GM21786 (cell line): ENCODE data around the gene PPP1R12C.
"Not testable (repeated sequence)": the region's sequence is repeated elsewhere in the genome, so short reads cannot be mapped to it uniquely, and the experiment has no call there.

Source experiments
- ATAC-seq: cut with Tn5 transposase; IDR thresholded peaks from one replicate; pipeline ENCODE4 v1.9.1; 2021; ENCODE audit not compliant: unreplicated experiment

Gene PPP1R12C

DNA sequence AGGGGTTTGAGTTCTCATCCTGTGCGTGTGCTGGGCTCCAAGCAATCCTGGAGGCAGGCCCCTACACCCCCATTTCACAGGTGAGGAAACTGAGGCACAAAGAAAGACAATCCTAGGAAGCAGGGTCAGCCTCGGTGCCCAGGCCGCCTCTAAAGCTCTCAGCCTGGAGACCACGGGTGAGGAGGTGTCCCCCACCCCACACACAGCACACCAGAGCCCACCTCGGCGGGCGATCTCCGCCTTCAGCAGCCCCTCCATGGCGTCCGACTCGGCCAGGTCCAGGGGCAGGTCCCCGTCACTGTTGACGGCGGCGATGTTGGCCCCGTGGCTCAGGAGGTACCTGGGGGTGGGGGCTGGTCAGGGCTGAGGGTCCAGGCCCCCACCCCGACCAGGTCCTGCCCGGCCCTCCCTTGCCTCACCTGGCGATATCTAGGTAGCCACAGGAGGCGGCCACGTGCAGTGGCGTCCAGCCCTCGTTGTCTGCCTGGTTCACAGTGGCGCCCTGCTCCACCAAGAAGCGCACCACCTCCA lies 5.1 kb downstream of the PPP1R12C start:
- no peak for ATAC-seq

DNA sequence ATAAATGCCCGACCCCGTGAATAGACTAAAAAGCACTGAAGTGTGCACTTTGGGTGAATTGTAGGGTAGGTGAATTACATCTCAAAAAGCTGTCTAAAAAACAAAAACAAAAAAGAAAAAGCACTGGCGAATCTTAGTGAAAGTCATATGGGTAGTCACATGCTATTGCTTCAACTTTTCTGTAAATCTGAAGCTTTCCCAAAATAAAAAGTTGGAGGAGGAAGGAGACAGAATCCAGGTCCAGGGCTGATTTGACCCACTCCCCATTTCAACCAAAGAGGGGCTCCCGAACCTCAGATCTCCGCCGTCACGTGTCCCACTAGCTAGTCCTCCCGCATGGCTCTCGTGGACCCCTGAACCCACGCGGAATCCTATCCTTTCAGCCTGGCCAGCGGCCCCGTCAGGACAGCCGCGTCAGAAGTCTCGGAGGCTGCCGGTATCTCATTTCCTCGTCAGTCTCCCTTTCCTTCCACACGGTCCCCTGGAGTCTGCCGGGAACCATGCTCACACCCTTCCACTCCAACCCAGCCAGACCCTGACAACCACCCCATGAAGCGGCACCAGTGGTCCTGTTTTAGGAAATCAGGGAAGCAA lies 6.1 kb downstream of the PPP1R12C start:
- no peak for ATAC-seq

DNA sequence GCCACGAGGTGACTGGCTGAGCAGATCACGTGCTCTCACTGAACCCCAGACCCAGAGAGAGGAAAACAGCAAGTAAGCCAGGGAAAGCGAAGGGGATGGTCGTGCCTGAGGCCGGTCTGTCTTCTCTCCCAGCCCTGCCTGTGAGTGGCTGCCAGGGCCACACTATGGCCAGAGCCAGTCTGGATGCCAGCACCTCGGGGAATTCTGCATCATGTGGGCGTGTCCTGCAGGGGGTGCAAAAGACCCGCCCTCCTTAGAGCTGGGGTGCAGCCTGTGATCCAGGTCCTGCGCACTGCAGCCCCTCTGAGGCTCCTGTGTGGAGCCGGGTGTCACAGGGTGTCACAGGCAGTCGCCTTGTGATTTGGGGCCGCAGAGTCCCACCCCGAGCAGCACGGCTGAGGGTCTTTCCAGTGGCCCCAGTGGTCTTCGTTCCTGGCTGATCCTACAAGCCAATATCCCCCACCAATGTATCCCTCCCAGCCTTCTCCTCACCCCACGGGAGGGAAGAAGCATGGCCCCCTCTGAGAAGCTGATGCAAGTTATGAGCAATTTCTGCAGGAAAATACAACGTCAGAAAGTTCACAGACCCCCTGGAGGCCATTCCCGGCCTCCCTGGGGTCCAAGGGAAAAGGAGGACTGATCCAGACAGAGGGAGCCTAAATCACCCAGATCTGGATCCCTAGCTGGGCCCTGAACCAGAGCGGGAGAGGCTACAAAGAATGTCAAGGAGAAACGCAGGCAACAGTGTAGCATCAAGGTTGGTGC lies 7.7 kb downstream of the PPP1R12C start:
- ATAC-seq: no peak

DNA sequence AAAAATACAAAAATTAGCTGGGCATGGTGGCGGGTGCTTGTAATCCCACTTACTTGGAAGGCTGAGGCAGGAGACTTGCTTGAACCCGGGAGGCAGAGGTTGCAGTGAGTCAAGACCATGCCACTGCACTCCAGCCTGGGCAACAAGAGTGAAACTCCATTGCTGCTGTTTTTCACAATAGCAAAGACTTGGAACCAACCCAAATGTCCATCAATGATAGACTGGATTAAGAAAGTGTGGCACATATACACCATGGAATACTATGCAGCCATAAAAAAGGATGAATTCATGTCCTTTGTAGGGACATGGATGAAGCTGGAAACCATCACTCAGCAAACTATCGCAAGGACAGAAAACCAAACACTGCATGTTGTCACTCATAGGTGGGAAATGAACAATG lies 10.2 kb downstream of the PPP1R12C start:
- ATAC-seq: not testable (repeated sequence)

DNA sequence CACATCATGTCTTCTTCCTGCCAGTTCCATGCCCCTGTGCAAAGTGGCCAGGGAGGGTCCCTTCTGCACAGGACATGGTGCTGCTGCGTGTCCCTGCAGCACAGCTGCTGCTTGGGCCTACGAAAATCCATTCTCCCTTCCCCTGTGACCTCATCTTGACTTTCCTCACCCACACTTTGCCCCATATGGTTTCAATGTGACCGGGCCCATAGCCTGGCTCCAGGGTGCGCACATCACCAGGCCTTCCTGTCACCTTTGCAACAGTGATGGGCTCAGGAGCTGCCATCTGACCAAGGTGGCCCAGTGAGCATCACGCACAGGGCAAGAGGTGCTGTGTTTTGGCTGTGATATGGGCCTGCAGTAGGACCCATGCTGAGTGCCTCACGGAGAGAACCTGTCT lies 10.8 kb downstream of the PPP1R12C start:
- no peak for ATAC-seq

DNA sequence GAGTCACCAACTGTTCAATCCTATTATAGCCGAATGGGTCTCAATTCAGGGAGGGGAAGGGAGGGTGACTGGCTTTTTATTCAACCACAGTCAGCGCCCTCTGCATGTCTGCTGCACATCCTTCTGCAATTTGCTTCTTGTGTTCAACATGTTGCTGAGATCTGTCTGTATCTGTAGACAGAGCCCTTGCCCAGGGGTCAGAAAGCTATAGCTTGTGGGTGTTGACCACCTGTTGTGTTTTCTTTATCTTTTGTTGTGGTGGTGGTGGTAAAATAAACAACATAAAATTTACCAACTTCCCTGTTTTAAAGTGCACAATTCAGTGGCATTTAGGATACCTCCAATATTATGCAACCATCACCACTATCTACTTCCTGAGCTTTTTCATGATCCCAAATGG lies 12.2 kb downstream of the PPP1R12C start:
- no peak for ATAC-seq

DNA sequence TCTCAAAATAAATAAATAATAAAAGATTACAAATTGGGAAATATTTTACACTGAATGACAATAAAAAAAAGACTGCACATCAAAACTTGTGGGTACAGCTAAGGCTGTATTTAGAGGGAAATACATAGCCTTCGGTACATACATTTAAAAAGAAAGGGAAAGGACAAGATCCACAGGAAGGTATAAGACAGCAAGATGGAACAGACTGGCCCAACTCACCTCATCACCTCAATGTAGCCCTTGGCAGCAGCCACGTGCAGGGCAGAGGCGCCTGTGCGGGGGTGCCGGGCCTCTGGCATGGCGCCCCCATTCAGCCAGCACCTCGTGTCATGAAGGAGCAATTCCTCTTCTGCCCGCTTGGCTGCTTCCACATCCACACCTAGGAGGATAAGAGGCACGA lies 14.2 kb downstream of the PPP1R12C start:
- no peak for ATAC-seq

DNA sequence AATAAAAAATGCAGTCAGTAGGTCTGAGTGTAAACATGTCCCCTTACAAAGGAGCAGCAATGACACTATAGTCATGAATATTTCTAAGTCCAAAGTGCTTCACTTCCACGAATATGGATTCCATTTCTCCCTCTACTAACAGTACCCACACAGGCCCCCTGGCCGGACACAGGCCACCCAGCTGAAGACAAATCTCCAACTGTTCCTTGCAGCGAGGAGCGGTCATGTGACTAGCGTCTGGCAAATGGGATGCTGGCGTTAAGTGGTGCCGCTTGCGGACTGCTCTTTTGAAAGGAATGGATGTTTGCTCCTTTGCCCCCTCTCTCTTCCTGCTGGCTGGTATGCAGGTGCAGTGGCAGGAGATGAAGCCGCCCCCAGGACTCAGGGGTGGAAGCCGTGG lies 16.2 kb downstream of the PPP1R12C start:
- ATAC-seq: no peak

DNA sequence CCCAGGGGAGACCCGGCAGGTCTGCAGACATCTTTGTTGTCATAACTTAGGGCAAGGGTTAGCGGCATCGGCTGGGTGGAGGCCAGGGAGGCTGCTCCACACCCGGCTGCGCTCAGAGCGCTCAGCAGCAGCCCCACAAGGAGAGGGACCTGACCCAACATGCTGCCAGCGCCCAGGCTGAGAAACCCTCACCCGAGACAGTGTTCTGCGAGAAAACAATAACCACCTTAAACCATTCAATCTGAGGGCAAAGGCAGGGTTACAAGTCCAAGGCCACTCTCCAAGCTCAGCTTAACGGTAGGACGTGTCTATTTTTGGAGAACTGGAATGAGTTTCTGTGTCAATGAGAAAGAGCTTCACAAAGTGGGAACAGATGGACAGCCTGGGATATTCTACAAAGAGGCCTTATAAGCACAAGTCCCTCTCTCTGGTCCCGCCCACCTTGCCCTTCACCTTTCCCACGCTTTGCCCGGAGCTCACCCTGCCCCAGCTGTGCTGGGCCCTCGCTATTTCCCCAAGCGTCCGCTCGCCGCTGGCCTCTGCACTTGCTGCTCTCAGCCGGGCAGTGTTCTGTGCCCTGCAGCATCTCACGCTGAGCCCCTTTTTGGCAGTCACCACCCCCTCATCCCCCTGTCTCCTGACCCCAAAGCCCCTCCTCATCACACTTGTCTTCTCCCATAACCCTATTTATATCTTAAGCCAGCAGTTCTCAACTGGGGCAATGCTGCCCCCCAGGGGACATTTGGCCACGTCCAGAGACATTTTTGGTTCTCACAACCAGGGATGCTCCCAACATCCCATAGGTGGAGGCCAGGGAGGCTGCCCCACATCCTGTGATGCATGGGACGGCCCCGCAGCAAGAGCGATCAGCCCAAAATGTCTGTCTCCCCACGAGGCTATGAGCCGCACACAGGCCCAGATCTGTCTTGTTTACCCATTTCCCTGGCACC lies 17.6 kb downstream of the PPP1R12C start:
- ATAC-seq: no peak

DNA sequence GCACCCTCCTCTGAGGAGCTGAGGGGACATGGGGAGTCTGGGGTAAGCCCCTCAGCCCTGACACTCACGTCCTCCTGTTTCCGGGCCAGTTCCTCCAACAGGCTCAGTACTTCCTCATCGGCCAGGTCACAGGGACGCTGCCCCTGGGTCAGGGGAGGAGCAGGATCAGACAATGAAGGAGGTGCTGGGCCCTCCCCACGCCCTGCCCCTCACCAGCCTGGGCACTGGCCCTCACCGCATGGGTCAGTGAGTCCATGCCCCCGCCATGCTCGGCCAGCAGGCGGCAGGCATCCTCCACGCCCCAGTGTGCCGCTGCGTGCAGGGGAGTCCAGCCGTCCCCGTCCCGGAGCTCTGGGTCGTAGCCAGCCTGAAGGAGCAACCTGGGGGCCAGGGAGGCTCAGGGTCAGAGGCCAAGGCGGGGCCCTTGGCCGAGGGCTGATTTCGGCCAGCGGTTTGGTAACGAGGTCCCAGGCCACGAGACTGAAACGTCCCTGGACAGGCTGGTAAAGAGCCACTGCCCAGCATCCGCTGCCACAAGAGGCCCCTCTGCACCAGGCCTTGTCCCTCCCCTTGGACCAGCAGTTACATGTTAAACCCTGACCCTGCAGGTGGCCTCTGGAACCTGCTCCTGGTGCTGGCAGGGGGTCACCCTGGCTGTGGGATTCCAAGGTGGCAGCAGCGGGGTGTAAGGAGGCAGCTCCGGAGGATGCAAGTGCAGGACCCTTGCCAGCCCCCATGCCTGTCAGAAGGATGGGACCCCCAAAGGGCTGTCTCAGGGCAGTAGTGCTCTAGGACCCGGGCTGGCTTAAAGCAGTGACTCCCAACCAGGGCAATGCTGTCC lies 18.5 kb downstream of the PPP1R12C start:
- ATAC-seq: no peak

DNA sequence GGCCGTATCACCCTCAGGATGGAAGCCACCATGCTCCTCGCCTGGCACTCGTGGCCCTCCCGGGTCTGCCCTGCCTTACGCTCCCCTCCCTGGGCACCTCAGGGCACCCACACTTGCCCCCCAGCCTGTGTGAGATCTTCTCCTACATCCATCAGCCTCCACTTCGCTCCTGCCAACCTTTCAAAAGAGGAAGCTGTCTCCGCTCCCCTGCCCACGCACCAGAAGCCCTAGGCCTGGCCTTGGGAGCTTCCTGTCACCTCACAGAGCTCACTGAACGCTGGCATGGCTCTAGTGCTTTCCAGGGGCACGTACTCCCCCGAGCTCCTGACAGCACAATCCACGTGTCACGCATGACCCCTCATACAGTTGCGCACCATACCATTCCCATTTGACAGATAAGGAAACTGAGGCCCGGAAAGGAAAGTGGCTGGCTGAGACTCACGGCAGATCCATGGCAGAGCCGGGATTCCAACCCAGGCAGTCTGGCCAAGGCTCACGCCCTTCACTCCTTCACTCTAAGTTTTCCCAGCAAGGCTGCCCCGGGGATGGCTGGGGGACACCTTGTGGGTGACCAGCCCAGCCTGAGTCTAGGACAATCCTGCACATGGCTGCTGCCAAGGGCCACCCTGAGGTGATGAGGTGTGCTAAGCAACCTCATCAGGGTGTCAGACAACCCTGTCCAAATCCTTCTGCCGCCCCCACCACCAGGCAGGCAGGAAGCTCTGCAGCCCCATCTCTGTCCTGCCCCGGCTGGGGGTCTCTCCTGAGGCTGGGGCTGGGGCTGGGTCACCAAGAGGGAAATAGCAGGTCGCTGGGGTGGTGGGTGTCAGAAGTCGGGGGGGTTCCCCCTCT lies 19.3 kb downstream of the PPP1R12C start:
- no peak for ATAC-seq

DNA sequence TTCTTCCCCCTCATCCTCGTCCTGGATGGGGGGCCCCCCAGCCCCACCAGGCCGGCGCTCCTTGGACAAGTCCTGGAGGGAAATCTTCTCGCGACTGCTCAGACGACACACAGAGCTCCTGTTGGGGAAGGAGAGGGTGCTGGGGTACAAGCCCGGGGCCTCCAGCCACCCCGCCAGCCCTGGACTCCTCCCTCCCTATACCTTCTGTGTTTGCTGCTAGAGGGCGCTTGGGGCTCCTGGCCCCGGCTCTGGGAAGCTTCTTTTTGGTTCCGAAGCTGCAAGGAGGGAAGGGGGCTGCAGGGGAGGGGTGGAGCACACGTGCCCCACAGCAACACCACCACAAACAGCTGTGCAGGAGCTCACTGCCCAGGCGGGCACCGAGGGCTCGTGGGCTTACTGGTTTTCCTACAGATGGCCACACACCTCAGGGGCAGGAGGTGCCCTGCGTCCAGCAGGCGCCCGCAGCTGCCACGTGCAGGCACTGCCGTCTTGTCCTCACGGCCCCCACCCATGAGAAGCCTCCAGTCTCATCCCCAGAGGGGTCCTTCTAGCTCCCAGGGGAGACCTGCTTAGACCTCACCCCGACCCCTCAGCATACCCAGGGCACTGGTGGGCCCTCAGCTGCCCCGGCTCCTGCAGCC lies 21.3 kb downstream of the PPP1R12C start:
- no peak for ATAC-seq

DNA sequence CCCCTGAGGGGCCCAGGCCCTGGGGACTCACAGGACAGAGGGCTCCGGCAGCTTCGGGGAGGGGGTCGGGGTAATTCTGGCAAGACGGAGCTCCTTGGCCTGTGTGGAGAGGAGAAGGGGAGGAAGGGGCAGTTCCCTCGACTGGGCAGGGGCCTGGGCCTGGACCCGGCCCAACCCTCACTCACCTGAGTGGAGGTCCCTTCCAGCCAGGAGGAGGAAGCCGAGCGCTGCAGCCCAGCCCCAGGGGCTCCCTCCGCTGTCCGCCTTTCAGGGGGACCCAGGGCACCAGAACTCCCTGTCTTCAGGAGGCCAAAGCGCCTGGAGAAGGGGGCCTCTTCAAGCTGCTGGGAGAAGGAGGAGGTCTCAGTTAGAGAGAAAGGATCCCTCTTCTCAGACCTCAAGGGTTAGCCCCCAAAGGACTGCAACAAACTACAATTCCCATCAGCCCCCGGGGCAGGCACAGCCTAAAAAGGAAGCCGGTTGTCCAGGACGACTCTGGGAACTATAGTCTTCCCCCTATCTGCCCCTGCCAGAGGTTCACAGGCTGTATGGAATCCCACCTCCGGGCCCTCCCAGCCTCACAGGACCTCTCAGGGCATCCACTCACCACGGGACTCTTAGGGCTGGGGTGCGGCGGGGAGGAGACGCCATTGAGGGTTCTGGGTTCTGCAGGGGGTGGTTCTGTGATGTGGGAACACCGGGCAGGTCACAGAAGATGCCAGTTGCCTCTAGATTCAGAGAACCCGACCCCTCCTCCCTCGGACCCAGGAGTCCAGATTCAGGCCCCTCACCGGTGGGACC lies 22.0 kb downstream of the PPP1R12C start:
- no peak for ATAC-seq

DNA sequence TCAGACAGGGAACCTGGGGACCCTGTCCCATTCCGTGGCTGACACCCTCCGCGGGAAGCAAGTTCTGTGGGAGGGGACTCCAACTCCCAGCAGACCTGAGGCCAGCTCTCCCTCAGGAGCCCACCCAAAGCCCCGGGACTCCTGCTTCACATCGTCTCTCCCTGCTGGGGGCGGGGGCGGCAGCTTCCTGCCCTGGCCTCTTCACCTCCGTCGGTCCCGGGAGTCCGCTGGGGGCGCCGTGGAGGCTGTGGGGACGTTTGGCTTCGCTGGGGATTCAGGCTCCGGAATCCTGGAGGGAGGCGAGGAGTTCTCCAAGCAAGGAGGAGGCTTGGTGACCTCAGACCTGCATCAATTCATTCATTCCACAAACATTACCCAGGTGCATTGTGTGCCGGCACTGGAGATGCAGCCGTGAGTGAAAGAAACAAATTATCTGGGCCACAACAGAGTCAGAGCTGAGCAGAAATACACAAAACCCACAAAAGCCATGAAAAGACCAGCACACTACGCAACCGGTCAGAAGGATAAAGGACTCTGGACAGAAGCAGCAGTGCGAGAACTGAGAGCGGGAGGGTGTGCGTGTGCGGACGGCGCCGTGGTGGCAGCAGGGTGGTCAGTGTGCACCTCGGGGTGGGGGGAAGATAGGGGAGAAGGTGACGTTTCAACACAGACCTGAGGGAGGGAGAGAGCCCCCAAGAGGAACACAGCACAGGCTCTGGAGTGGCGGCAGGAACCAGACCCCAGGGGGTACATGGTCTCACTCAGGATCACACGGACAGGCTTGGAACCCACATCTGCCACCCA lies 22.8 kb downstream of the PPP1R12C start:
- ATAC-seq: no peak

DNA sequence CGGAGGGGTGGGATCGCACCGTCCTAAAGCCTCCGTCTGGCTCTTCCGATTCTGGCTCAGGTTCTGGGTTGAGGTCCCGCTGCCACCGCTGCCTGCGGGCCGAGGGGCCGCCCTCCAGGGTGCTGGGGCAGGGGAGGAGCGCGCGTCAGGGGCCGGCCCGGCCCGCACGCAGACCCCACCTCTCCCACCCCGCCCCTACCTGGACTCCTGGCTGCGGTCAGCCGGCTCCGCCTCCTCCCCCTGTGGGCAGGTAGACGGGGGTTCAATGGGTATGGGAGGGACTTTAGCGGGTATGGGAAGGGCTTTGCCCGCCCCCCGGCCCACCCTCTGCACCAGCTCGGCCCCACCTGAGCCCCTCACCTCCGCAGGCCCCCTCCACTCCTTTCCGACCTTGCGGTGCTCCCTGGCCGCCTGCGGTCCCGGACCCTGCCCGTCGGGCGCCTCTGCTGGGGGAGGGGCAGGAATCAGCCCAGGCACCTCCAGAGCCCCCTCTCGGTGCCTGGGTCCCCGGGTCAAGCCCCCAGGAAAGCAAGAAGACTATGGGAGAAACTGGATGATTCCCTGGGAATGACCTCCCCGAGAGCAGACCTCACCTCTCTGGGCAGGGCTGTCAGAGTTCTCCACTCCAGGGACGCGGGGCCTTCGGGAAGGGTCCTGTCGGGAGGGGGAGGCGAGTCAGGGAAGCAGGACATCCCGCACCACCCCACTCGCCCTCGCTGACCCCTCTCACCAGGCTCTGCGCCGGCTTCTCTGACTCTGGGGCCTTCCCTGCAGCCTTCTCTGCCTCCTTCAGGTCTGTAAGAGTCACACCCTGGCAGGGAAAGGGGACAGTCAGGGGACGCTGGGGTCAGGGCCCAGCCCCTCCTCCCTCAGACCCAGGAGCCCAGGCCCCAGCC lies 24.8 kb downstream of the PPP1R12C start:
- ATAC-seq: no peak

DNA sequence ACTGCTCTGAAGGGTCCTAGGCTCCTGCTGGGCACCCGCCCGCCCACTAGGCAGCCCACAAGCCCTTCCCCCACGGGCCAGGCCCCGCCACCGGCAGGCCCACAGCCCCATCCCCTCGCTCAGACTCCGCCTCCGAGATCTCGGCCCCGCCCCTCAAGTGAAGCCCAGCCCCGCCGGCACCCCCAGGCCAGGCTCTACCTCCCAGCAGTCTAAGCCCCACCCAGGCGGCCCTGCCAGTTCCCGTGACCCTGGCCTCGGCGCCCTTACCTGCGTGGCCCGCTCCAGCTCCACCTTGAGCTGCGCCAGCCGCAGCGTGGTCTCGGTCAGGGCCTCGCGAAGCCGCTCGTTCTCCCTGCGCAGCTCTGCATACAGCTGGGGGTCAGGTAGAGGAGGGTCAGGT lies 25.5 kb downstream of the PPP1R12C start:
- ATAC-seq: no peak
